Activated T-cell treated with anti-CD3 and anti-CD28 coated beads, Interleukin-2, amount 50 U/mL, for 72 hours (primary cell): ENCODE data around the gene TIAM2. TPM values are rescaled to one million over a fixed set of nuclear protein-coding genes. Genes with fewer than 3 reads are reported as not detected.
"Not testable (repeated sequence)": the region's sequence is repeated elsewhere in the genome, so short reads cannot be mapped to it uniquely, and the experiment has no call there.

Experiments
- ATAC-seq, 2 donors: fragments of 150-1000 bp; cut with Tn5 transposase; replicated peaks in 1 of 2; 2 replicates each; pipeline ENCODE4 v1.10.0; 2021; ENCODE audit warnings: moderate library complexity in 2 of 2, mild to moderate bottlenecking in 1 of 2
- DNase-seq, 2 donors: peaks; one replicate each; pipeline ENCODE4 v3.0.0; 2021 to 2022; ENCODE audit warnings: mixed read lengths in 1 of 2
- H3K27ac Mint-ChIP-seq: one replicate; pipeline ENCODE4 v1.8.0; 2022; ENCODE audit warnings: mild to moderate bottlenecking, moderate library complexity, mixed read lengths
- H3K27me3 Mint-ChIP-seq: one replicate; pipeline ENCODE4 v1.8.0; 2022; ENCODE audit warnings: low read depth, mixed read lengths
- H3K36me3 Mint-ChIP-seq, 2 donors: one replicate each; pipeline ENCODE4 v1.8.0; 2022; ENCODE audit warnings: mixed read lengths in 2 of 2, mild to moderate bottlenecking in 1 of 2; ENCODE audit not compliant: insufficient read depth in 2 of 2
- H3K4me1 Mint-ChIP-seq: one replicate; pipeline ENCODE4 v1.8.0; 2022; ENCODE audit warnings: low read depth, mixed read lengths
- H3K4me3 Mint-ChIP-seq, 2 donors: one replicate each; pipeline ENCODE4 v1.8.0; 2022; ENCODE audit warnings: mild to moderate bottlenecking in 2 of 2, mixed read lengths in 2 of 2, moderate library complexity in 2 of 2
- H3K9me3 Mint-ChIP-seq, 2 donors: one replicate each; pipeline ENCODE4 v1.8.0; 2022; ENCODE audit warnings: mixed read lengths in 2 of 2
- total RNA-seq, 2 donors: library from RNA; stranded (reverse); gene quantifications; one replicate each; pipeline ENCODE4 v1.2.3, GENCODE V29; 2022

Gene TIAM2
- total RNA-seq, 2 donors from 2014 or later: 8.3 to 9.7 TPM

DNA sequence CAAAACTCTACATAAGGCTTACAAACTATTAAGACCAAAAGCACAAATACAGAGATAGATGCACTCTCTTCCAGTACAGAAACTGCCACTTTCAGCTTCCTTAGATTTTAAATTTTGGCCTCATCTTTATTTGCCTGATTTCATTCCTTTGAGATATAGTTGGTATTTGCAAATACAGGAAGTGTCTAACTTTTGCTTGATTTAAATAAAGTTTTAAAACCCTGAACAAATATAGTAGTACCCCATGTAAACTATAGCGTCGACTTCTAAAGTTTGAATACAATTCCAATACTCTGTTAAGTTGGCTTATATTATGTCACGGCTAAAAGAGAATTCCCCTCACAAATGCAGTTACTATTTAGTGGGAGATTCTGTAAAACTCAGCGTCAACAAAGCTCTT lies 267.5 kb downstream of the TIAM2 start:
- H3K4me1 Mint-ChIP-seq: peaks cover 21% of the 10 kb centered on the region
- ATAC-seq: no peak
- no peak overlapping the region for H3K27ac Mint-ChIP-seq
- DNase-seq: no peak
- no peak overlapping the region for H3K4me3 Mint-ChIP-seq
- no peaks in the 10 kb centered on the region for H3K9me3 Mint-ChIP-seq
- peaks cover 1 to 5% of the 10 kb centered on the region in 2 donors for H3K36me3 Mint-ChIP-seq
- no peaks in the 10 kb centered on the region for H3K27me3 Mint-ChIP-seq

- Mint-ChIP-seq H3K36me3 (peaks cover 1 to 4% of the 10 kb centered on the region in 2 donors), H3K4me3 (no peak within 1 kb of the TSS), H3K27ac (peak within 1 kb of the TSS; percentile 1), H3K27me3 (no peaks in the 10 kb centered on the region), H3K4me1 (peaks cover 21% of the 10 kb centered on the region), H3K9me3 (no peaks in the 10 kb centered on the region)
- DNase-seq (no peak), ATAC-seq (no peak)
Measured at GRCh38 chr6:155263373-155264063, 268.4 kb downstream of the TIAM2 start, which contains the start of gene CLDN20. Gene CLDN20 (plus strand): TSS chr6:155264013. CDS start chr6:155275720, 11,707 bp downstream.

- H3K36me3 Mint-ChIP-seq: peaks cover 0 to 5% of the 10 kb centered on the region in 2 donors
- no peaks in the 10 kb centered on the region for H3K9me3 Mint-ChIP-seq
- H3K27ac Mint-ChIP-seq: peak overlapping the region; percentile 1
- no peaks in the 10 kb centered on the region for H3K27me3 Mint-ChIP-seq
- peaks cover 21% of the 10 kb centered on the region for H3K4me1 Mint-ChIP-seq
- no peak overlapping the region for H3K4me3 Mint-ChIP-seq
- DNase-seq (no peak), ATAC-seq (no peak)
Measured at GRCh38 chr6:155264693-155265320, 269.7 kb downstream of the TIAM2 start.

DNA sequence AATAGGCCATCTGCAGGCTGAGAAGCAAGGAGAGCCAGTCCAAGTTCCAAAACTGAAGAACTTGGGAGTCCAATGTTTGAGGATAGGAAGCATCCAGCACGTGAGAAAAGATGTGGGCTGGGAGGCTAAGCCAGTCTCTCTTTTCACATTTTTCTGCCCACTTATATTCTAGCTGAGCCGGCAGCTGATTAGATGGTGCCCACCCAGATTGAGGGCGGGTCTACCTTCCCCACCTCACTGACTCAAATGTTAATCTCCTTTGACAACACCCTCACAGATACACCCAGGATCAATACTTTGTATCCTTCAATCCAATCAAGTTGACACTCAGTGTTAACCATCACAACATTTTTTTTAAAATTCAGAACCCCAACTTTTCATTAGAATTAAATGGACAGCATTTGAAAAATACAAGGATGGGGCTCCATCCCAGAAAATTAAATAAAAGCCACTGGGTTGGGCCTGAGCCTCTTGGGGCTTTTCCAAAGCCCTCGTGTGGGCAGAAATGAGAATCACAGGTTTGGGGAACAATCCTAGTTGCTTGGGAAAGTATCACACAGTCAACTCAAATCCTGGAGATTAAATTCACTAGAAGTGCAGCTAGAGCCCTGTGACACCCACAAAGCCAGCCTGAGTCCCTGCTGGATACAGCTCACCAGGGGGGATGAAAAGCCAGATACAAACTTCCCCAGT lies 270.9 kb downstream of the TIAM2 start:
- H3K4me3 Mint-ChIP-seq: no peak overlapping the region
- H3K36me3 Mint-ChIP-seq: peaks cover 0 to 9% of the 10 kb centered on the region in 2 donors
- no peak for ATAC-seq
- no peak overlapping the region for H3K27ac Mint-ChIP-seq
- H3K4me1 Mint-ChIP-seq: peaks cover 14% of the 10 kb centered on the region
- no peaks in the 10 kb centered on the region for H3K27me3 Mint-ChIP-seq
- H3K9me3 Mint-ChIP-seq: no peaks in the 10 kb centered on the region
- DNase-seq: no peak

DNA sequence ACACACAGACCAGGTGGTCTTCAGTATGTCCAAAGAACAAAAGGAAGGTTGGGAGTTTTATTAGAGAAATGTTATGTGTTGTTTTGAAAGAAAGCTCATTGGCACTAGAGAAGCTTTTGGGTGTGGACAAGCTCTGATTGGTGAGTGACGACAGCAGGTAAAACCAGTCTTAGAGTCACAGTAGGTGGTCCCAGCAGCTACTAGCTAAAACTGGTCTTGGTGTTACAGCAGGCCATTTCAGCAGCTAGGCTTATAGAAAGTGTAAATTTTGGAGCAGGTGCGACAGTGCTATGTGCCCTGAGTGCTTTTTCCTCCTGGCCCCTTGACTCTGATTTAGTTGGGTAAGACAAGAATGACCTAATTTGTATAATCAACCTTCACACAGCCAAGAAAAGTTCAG lies 272.3 kb downstream of the TIAM2 start:
- no peak overlapping the region for H3K27ac Mint-ChIP-seq
- H3K4me1 Mint-ChIP-seq: no peaks in the 10 kb centered on the region
- H3K27me3 Mint-ChIP-seq: no peaks in the 10 kb centered on the region
- ATAC-seq: no peak
- no peak overlapping the region for H3K4me3 Mint-ChIP-seq
- no peak for DNase-seq
- no peaks in the 10 kb centered on the region for H3K9me3 Mint-ChIP-seq
- H3K36me3 Mint-ChIP-seq: peaks cover 0 to 9% of the 10 kb centered on the region in 2 donors

DNA sequence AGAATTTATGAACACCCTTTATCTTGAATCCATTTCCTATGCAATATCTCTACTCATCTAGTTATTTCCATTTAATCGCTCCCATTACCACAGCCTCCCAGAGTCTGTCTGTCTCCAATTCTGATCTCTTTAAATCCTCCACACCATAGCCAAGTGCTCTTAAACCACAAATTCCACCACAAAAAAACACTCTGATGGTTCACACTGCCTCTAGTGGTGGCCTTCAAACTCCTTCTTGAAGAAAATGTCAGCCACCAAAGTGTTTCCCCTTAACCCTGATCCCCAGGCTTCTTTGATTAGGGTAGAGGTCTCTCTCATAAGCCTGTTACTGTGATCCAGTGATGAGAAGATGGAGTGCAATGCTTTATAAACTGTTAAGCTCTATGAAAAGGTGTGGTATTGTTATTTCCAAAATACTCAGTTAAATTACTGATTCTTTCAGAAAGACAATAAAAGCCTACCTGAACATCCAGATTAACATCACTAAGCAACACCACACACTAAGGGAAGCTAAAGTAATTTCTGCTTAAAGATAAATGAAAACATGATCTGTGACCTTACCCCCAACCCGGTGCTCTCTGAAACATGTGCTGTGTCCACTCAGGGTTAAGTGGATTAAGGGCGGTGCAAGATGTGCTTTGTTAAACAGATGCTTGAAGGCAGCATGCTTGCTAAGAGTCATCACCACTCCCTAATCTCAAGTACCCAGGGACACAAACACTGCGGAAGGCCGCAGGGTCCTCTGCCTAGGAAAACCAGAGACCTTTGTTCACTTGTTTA lies 273.2 kb downstream of the TIAM2 start:
- DNase-seq, H3K4me1 Mint-ChIP-seq, H3K27me3 Mint-ChIP-seq, H3K27ac Mint-ChIP-seq, H3K4me3 Mint-ChIP-seq, H3K9me3 Mint-ChIP-seq, H3K36me3 Mint-ChIP-seq: not testable (repeated sequence)
- peak; percentile 37 to 39 for ATAC-seq

GRCh38 chr6:155269765-155270164 lies 274.6 kb downstream of the TIAM2 start:
- Mint-ChIP-seq H3K27ac (no peak overlapping the region), H3K36me3 (peaks cover 0 to 10% of the 10 kb centered on the region in 2 donors), H3K9me3 (no peaks in the 10 kb centered on the region), H3K27me3 (no peaks in the 10 kb centered on the region), H3K4me3 (no peak overlapping the region), H3K4me1 (peaks cover 6% of the 10 kb centered on the region)
- no peak for ATAC-seq
- no peak for DNase-seq

DNA sequence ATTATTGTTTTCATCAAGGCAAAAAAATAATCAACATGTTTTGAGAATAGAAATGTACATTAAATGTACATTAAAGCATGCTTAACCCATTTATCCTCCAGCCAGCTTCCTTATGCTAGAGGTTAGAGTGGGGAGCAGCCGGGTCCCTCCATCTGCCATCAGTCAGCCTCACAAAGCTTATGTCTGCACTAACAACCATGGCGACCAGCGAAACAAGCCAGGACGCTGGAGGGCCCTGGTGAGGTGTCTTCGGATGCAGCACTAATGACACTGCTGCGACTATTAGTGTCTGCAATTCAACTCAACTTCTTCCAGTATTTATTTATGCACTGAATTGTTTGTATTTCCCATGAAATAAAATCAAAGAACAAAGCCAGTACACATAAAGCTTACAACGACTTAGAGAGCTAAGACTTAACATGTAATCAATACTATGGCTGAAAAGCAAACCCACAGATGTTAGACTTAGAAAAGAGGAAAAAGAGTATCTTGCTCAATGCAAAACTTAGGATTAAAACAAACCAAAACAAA lies 275.5 kb downstream of the TIAM2 start:
- no peaks in the 10 kb centered on the region for H3K9me3 Mint-ChIP-seq
- H3K36me3 Mint-ChIP-seq: peaks cover 0 to 8% of the 10 kb centered on the region in 2 donors
- no peak overlapping the region for H3K4me3 Mint-ChIP-seq
- no peaks in the 10 kb centered on the region for H3K27me3 Mint-ChIP-seq
- no peak overlapping the region for H3K27ac Mint-ChIP-seq
- ATAC-seq: no peak
- no peak for DNase-seq
- H3K4me1 Mint-ChIP-seq: peaks cover 6% of the 10 kb centered on the region

DNA sequence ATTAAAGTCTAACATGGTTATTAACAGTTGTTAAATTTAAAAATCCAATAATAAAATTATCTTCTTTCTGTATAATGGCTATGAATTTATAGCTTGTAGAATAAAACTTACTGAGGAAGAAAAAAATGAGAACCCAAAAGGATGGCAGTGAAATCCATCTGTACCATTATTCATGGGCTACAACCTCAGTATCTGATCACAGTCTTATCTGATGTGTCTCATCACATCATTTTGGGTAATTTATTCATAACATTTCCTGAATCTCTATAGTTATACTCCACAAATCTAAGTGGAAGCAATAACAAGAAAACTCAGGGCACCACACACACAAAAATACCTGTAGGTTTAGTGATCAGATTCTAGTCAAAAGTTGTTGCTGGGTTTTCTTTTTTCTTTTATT lies 276.0 kb downstream of the TIAM2 start:
- Mint-ChIP-seq H3K4me3 (no peak overlapping the region), H3K27me3 (no peaks in the 10 kb centered on the region), H3K27ac (no peak overlapping the region), H3K4me1 (peaks cover 6% of the 10 kb centered on the region), H3K9me3 (no peaks in the 10 kb centered on the region), H3K36me3 (peaks cover 3 to 8% of the 10 kb centered on the region in 2 donors)
- DNase-seq (no peak), ATAC-seq (no peak)

DNA sequence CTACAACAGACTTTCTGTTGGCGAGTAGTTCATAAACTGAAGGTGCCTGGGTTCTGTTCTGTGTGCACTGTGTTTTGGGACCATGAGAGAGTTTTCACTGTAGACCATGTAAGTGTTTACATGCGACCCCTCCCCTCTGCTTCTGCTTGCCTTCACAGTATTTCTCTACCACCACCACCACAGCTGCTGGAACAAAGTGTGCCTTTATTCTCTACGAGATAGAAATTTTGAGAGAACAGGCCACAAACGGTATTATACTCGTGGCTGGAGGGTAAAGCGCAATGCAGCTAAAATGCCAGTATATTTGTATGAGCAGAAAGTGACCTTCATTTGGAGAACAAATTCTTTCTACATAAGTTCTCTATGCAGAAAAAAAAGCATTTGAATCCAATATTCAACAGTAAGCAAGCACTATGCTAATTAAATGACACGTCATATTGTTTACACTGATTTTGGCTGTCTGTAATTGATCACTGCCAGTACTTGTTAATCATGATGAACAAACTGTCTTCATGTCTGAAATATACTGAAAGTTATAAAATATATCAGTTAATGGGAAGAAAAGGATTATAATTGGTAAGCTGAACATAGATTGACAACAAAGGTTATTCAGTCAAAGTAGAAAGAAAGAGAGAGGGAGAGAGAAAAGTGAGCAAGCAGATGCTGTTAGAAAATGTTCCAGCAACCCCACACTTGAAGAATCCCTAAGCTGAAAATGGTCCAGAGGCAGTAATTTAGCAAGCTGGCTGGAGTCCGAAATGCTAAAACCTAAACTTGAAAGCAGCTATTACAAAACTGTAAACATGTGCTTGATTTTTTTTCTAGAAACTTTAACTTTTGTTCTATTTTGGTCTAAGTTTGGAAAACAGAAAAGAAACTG lies 277.5 kb downstream of the TIAM2 start:
- H3K36me3 Mint-ChIP-seq: peaks cover 3 to 8% of the 10 kb centered on the region in 2 donors
- ATAC-seq (no peak), DNase-seq (no peak)
- H3K9me3 Mint-ChIP-seq: no peaks in the 10 kb centered on the region
- peak overlapping the region; percentile 30 for H3K27ac Mint-ChIP-seq
- no peak overlapping the region for H3K4me3 Mint-ChIP-seq
- no peaks in the 10 kb centered on the region for H3K27me3 Mint-ChIP-seq
- H3K4me1 Mint-ChIP-seq: peaks cover 6% of the 10 kb centered on the region

GRCh38 chr6:155273431-155273830 lies 278.3 kb downstream of the TIAM2 start:
- H3K9me3 Mint-ChIP-seq: no peaks in the 10 kb centered on the region
- no peaks in the 10 kb centered on the region for H3K27me3 Mint-ChIP-seq
- no peak overlapping the region for H3K27ac Mint-ChIP-seq
- ATAC-seq (no peak), DNase-seq (no peak)
- peaks cover 6% of the 10 kb centered on the region for H3K4me1 Mint-ChIP-seq
- H3K4me3 Mint-ChIP-seq: no peak overlapping the region
- H3K36me3 Mint-ChIP-seq: peaks cover 3 to 10% of the 10 kb centered on the region in 2 donors

- H3K36me3 Mint-ChIP-seq: peaks cover 3 to 10% of the 10 kb centered on the region in 2 donors
- H3K4me3 Mint-ChIP-seq: no peak overlapping the region
- H3K27me3 Mint-ChIP-seq: no peaks in the 10 kb centered on the region
- no peaks in the 10 kb centered on the region for H3K9me3 Mint-ChIP-seq
- ATAC-seq (no peak), DNase-seq (no peak)
- peaks cover 6% of the 10 kb centered on the region for H3K4me1 Mint-ChIP-seq
- H3K27ac Mint-ChIP-seq: no peak overlapping the region
Measured at GRCh38 chr6:155274106-155274505, 279.0 kb downstream of the TIAM2 start.
